Erythroblast (primary cell): ENCODE results near the gene AMOTL1.

ENCODE experiments used
- DNase-seq, 2 experiments: peaks; one replicate each; lab custom pipeline; 2025; lab: John Stamatoyannopoulos, UW
- GATA1 ChIP-seq: IDR thresholded peaks from 2 replicates; pipeline ENCODE4 v1.6.1; 2011; ENCODE audit warnings: low read depth, mild to moderate bottlenecking, control low read depth, low read length, moderate library complexity
- POLR2A ChIP-seq: IDR thresholded peaks from 2 replicates; pipeline ENCODE4 v1.6.1; 2011; ENCODE audit warnings: mild to moderate bottlenecking, low read length

AMOTL1 gene

DNA sequence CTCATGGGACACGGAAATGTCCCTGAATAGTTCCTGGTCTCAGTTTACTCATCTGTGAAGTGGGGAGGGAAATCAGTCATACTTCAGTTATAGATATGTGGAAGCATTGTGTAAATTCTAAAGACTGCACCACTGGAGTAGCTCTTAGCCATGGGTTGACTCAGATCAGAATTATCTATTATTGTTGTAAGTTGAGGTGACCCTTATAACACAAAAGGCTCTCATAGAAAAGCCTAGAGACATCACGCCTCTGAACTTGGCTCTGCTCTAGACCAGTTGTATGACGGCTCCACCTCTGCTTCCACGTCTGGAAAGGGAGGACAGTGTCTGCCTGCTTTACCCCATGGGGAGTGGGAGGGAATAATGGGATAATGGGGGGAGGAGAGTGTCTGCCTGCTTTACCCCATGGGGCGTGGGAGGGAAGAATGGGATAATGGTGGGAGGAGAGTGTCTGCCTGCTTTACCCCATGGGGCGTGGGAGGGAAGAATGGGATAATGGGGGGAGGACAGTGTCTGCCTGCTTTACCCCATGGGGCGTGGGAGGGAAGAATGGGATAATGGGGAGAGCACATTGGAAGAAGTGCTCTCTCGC lies 98.2 kb downstream of the AMOTL1 start:
- no peak for DNase-seq
- TF ChIP-seq POLR2A (no peak), GATA1 (no peak)

DNA sequence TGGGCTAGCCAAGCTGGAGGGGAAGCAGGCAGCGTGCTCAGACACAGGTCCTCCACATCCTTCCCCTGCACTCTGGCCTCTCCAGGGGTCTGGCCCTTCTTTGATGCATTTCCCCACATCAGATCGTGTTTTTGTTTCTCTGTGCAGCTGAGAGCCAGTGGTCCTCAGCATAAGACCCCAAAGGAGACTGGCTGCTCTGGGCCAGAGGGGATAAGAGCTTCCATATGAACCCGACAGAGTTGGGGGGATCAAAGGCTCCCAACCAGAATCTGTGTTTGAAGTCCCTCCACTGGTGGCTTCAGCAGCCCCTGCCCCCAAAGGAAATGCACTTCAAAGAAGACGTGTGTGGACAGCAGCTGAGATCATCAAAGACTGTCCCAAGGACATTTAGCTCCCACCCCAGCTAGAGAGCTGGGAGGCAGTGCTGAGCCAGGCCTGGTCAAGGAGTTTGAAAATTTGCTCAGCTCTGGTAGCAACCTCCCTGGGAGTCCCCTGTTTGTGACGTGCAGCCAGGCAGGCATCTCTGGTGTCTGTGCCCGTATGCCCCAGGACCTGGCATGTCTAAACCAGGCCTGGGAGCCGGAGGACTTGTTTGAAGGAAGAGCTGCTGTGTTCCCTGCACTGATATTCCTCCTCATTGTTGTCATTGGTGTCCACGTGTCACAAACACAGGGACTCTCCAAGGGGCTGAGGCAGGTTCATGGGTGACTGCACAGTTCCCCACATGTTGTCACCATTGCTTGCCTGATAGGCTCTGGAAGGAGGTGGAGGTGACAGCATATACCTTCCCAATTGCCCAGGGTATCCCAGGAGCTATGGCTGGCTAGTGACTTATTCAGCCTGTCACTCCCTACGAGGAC lies 99.0 kb downstream of the AMOTL1 start:
- no peak for DNase-seq
- no peak for TF ChIP-seq GATA1
- TF ChIP-seq POLR2A: no peak

DNA sequence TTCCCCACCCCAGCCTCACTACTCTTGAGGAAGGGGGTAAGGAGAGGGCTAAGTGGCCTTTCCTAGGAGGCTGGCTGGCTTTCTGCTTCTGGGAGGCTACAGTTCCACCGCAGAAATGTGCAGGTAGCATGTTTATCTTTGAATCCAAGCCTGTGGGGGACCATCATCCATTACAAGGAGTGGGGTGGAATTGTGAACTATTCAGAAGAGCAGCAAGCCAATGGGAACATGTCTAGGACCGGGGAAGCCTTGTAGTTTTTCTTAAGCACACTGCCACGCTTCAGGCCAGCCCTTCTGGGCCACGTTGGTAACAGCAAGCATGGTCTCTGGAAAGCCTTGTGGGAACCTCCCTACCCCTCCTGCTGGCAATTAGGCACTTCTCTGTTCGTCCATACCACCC lies 100.3 kb downstream of the AMOTL1 start:
- DNase-seq: no peak
- TF ChIP-seq GATA1 (no peak), POLR2A (no peak)

DNA sequence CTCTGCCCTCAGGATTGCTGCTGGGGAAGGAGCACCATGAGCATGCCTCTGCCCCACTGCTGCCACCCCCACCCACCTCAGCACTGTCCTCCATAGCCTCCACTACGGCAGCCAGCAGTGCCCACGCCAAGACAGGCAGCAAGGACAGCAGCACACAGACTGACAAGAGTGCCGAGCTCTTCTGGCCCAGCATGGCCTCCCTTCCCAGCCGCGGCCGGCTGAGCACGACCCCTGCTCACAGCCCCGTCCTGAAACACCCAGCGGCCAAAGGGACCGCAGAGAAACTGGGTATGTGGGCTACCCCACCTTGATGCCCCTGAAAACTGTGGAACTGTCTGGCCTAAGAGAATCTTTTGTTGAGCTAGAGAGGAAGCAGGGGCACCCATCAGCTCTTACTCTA lies 101.0 kb downstream of the AMOTL1 start:
- TF ChIP-seq POLR2A (no peak), GATA1 (no peak)
- DNase-seq: no peak

DNA sequence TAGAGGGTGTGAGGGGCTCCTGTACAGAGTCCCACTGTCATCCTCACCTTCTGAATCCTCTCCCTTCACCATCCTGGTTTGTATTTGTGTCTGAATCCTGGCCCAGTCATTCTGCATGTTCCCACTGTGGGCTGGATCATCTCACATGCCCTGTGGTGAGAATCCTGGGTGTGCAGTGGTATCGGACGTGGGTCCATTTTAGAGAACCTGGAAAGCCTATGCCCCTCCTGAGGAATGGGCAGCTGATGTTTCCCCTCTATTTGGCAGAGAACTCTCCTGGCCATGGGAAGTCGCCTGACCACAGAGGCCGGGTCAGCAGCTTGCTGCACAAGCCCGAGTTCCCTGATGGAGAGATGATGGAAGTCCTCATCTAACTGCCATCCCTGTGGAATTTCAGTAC lies 102.3 kb downstream of the AMOTL1 start:
- TF ChIP-seq GATA1 (no peak), POLR2A (no peak)
- DNase-seq: no peak

DNA sequence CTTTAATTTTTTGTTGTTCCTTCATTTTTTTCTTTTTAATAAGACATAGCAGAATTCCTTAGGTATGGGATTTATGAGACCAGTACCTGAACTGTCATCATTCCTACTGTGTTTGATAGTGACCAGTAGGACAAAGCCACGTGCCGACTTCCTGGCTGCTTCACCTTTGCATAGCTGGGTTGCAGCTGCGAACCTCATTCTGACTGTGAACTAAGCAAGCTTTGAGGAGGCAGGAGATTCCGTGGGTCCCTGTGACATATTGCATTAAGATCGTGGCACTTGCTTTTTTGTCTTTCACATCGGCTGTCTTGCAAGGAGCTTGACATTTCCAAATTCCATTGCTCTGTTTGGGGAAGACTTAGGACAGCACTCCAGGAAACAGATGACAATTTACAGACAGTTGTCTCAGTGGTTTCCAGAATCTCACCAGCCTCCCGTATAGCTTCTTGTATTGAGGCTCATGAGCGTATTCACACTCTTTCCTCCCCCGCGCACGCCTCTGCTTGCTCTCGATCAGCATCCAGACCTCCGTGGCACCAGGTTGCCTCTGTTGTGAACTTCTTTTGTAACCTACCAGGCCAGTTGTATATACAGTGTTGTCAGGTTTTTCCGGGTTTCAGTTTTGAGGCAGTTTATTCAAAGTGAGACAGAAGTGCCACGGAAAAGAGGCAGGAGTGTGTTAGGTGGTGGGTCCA lies 103.5 kb downstream of the AMOTL1 start:
- no peak for DNase-seq
- TF ChIP-seq POLR2A: no peak
- no peak for TF ChIP-seq GATA1

DNA sequence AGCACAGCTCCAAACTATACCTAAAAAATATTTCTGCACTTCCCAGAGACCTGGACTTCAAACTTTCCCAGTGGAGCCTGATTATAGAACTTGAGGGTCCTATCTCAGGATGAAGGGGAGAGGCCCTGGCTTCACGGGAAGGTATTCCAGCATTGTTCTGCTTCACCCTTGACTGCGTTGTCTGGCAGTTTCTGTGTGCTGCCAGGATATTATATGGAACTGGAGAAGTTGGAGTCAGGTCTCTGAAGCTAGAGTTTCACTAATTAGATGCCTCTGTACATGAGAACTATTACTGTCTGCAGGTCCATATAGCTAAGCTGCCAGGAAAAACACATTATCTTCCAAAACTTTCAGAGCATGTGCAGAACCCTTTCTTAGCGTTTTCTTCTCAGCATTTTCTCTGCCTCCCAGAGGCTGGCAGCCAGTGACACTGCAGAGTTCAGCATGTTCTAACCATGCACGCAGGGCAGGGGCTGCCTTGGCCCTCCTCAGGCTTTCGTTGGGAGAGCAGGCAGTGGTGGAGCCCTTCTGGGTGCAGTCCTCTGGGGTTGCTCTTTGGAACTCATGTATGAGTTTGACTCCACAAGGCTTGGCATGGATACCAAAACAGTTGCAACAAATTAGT lies 105.9 kb downstream of the AMOTL1 start:
- no peak for DNase-seq
- TF ChIP-seq POLR2A: no peak
- TF ChIP-seq GATA1: no peak

DNA sequence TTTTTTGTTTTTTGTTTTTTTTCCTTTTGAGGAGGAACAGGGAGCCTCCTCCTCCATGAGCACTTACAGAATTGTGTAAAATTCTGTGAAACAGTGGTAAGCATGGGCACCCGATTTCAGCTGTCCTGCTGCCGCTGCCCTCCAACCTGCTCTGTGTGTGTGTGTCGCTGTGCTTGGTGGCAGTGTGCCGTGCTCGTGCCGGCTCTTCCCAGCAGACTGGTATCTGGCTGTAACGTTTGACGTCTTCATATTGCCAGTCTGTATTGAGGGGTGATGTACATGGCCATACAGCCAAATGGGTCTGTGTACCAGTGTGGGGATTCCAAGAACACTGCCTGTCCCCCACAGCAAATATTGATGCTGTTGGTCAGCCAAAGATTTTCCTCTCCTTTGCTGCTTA lies 108.1 kb downstream of the AMOTL1 start:
- DNase-seq: no peak
- TF ChIP-seq GATA1 (no peak), POLR2A (no peak)

DNA sequence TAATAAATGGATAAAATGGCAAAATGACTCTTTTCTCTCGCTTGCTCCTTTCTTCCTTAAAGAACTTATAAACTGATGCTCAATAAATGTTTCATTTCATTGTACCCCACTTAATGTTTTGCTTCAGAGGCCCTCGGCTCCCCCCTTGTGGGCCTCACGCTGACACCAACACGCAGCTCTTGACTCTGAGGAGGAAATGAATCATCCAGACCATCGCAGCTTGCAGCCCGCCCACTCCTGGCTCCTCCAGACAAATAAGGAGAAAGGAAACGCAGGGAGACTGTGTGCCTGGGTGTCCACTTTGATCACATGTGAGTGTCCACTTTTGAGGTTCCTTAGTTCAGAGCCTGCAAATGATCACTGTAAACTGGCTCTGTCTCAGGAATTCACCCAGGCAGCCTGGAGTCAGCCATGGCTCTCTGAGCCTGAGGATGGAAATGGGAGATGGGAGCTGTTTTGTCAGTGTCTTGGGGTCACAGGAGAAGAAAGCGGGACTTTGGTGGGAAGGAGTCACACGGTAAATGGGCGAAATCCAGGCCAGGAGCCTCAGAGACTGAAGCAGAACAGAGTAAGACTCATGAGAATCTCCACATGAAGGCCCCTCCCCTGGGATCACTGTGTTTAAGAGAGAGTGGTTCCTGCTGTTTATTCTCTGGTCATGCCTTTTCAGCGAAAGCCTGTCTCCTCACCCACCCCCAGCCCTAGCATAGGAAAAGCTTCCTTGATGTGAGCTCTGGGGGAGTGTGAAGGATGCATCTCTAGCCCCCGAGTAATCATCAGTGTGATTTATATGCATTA lies 108.7 kb downstream of the AMOTL1 start:
- TF ChIP-seq GATA1: no peak
- TF ChIP-seq POLR2A: no peak
- peak; percentile 21 to 66 for DNase-seq

DNA sequence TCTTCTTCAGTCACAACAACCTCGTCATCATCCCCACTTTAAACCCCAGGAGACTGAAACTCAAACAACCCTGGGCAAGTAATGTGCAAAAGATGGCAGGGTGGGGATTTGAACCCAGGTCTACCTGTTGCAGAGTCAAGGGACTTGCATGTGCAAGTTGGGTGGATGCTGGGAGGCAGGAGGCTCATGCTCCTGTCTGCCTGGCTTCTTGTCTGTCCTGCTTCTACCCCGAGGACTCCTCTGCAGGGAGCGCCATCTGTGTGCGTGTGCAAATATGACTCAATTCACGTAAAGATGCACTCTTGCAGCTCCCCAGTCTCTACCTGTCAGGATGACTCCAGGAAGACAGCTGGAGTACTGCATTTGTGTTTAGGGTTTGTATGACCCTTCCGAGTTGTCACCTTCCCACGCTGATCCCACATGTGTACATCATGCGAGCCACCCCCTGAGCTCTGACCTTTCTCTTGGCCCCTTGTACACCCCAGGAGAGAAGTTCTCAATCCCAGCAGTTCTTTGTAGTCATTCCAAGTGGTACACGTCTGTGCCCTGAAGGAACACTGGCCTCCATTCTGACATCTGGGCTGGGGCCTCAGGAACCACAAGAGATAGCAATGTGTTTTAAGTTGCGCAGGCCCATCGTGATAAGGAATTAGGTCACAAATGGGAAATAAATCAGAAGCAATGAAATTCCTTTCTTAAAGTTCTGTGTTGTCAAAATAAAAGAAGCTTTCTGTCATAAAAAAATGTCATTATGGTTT lies 109.5 kb downstream of the AMOTL1 start:
- peak in 1 of 2 experiments; percentile 11 for DNase-seq
- no peak for TF ChIP-seq GATA1
- TF ChIP-seq POLR2A: no peak

DNA sequence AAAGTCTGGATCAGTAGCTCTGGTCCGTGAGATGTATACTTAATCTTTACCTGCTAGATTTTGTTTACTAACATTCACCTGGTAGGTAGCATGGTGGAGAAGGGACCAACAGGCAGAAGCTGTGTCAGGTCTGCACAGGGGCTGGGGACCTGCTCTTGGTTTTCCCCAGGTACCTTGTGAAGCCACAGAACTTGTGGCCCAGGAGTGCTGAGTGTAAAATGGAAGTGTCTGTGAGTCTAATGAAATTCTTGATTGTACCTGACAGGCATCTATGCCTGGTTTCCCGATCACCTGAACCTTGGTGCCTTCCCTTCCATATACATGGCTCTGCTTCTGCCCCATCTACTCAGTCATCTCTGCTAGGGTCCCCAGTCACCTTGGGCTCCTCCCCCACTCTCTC lies 110.8 kb downstream of the AMOTL1 start:
- TF ChIP-seq GATA1: no peak
- TF ChIP-seq POLR2A: no peak
- DNase-seq: no peak

DNA sequence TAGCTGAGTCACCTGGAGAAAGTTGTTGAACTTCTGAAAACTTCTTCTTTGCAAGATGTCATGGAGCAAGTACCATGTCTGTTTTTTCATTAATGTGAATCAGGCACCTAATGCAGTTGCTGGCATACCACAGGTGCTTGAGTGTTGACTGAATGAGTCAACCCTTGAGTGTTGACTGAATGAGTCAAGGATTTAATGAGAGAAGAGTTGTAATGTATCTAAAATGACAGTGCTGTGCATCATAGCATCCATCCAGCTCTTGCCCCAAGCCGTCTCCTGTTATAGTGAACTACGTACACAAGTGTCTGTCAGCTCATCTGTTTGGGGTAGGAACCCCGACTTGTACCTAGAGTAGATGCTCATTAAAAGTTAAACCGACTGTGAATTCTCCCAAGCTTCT lies 112.1 kb downstream of the AMOTL1 start:
- TF ChIP-seq POLR2A (no peak), GATA1 (no peak)

DNA sequence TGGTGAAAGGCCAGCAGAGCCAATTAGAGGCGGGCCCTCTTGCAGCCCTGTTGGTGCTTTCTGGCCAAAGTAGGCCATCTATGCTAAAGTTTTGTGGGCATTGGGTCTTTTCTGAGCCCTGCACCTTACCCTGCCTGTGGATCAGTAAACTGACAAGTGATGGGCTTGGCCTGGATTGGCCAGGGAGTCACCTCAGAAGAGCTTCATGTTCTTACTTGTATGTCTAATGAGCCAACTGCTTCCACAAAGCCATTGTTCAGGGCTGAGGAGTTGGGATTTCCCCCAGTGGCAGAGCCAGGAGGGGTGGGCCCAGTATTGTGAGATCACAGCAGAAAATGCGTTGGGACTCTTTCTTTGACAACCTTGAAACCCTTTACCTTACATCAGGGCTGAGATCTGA lies 114.8 kb downstream of the AMOTL1 start:
- DNase-seq: no peak
- TF ChIP-seq POLR2A (no peak), GATA1 (no peak)

More for the DNA sequence above, 112.1 kb downstream of the AMOTL1 start:
- no peak for DNase-seq
